Measurements from ENCODE around the gene COL5A1.
"Not testable (repeated sequence)": the region's sequence is repeated elsewhere in the genome, so short reads cannot be mapped to it uniquely, and the experiment has no call there.

Gene COL5A1

GRCh38 chr9:134658378-134658955 lies 16.9 kb downstream of the COL5A1 start:
- no peak for DNase-seq

GRCh38 chr9:134659688-134660131 lies 18.1 kb downstream of the COL5A1 start:
- no peak for DNase-seq

- DNase-seq: peak; percentile 46
These were observed 18.8 kb downstream of the COL5A1 start for GRCh38 chr9:134660407-134660806.

DNA sequence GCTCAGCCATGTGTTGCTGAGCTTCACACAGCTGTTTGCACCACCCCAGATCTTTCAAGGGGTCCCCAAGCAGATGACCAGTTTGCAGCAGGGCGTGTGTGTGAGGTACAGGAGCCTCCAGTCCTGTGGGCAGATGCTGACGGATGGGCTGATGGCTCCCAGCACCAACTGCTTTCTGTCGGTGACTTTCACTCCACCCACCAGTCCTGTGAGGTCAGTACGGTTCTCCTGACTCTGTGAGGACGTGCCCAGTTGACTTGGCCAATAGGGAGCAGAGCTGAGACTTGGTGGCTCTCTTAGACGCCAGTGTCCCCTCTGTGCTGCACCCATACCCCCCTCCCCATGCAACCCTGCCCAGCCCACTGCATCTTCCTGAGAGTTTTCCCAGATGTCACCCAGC lies 19.7 kb downstream of the COL5A1 start:
- no peak for DNase-seq

- no peak for DNase-seq
These were observed 20.2 kb downstream of the COL5A1 start for GRCh38 chr9:134661791-134662142.

DNA sequence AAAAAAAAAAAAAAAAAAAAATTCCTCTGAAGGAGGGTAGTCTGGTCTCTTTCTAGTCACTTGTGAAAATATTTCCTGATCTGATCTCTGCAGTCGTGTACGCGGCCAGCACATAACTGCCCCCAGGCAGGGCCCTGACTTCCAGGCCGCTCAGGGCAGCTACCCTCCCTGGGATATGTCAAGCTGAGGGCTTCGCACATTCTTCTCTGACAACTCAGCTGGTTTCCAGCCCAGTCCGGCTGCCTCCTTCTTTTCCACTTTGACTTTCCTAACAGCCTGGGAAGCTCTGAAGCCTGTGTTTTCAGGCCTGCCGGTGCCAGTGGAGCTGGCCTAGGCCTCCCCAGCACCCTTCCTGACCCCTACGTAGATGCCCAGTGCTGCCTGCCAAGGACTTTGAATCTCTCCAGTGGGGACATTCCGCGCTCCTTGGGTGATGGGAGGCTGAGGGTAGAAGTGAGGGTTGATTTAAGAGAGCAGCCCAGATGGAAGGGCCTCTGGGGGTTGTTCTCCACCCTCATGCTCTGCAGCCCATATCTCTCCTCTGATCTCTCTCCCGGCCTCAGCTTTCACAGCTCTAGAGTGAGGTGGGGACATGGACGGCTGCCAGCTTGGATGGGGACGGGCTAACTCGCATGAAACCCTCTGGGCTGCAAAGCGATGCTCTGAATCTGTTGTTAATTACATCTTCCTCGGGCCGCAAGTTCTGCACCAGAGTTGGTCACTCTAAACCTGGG lies 20.7 kb downstream of the COL5A1 start:
- no peak for DNase-seq

GRCh38 chr9:134663084-134663483 lies 21.5 kb downstream of the COL5A1 start:
- DNase-seq: no peak

DNA sequence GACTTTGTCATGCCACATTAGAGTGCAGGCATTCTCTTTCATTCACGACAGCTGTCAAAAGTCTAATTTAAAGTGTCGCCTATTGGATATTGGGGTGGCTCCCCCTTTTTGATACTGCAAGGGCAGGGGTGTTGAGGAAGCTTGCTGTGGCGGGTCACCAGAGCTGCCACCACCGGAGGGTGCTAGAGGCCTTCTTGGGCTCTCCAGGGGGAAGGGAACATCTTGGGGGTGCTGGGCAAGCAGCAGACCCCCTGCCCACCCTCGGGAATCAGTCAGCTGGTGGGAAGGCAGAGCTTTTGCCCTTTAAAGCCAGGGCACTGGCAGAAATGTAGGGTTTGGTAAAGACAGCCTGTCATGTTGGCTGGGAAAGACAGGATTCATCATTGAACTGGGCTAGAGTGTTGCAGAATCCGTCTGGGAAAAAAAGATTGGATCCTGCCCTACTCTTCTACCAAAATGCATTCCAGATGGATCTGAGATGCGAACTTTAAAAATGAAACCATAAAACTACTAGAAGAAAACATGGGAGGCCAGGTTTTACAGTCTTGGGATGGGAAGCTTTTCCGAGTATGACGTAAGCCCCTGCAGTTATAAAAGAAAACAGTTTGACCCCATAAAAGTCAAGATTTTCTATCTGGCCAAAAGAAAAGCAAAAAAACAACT lies 22.3 kb downstream of the COL5A1 start:
- DNase-seq: no peak

DNA sequence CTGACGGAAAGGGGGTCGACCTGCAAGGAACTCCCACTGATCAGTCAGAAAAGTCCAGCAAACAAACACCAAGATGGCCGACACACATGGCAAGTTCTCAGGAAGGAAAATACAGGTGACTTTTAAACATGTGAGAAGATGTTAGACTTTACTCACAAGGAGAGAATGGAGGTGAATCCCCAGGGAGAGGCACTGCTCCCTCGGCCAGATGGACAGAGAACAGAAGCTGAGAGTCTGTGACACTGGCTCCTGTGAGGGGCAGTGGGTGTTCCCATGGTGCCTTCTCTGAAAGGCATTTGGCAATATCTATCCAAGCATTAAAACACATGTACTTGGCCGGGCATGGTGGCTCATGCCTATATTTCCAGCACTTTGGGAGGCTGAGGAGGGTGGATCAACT lies 22.8 kb downstream of the COL5A1 start:
- DNase-seq: no peak

DNA sequence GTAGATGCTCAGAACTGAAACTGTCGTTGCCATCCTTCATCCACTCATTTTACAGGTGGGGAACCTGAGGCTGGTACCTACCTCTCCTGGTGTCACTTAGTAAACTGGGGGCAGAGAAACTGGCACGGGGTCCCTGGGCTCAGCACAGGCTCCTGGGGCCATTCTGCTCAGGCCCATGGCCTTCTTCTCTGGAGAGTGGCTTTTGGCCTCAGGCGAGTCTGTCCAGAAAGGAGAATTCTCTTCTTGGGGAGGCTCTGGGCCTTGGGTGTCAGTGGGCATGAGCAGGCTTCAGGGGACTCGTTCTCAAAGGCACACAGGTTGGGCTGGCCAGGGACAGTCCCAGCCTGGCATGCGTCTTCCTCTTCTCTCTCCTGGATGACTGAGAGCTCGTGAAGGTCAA lies 24.6 kb downstream of the COL5A1 start:
- no peak for DNase-seq

DNA sequence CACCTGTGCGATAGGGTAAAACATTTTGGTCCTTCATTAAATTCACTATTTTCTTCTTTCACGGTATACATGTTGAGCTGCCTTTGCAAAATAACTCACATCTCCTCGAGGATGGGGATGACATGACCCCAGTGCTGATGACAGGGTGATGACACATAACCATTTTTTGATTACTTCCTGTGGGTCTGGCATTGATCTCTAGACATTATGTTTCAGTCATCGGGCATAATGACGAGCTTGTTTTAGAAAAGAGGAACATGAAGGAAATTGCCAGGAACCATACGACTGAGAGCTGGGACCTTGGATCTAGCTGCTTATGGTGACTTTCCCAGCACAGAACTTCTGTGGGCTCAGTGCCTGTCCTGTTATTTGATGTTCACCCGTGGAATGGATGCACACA lies 25.2 kb downstream of the COL5A1 start:
- no peak for DNase-seq

DNA sequence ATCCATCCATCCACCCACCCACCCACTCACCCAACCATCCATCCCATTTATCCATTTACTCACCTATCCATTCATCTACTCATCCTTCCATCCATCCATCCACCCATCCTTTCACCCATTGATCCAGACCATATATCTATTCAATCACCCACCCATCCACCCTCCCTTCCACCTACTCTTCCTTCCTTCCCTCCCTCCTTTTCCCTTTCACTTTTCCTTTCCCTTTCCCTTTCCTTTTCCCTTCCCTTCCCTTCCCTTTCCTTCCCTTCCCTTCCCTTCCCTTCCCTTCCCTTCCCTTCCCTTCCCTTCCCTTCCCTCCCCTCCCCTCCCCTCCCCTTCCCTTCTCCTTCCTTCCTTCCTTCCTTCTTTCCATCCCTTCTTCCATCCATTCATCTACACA lies 27.4 kb downstream of the COL5A1 start:
- DNase-seq: not testable (repeated sequence)

DNA sequence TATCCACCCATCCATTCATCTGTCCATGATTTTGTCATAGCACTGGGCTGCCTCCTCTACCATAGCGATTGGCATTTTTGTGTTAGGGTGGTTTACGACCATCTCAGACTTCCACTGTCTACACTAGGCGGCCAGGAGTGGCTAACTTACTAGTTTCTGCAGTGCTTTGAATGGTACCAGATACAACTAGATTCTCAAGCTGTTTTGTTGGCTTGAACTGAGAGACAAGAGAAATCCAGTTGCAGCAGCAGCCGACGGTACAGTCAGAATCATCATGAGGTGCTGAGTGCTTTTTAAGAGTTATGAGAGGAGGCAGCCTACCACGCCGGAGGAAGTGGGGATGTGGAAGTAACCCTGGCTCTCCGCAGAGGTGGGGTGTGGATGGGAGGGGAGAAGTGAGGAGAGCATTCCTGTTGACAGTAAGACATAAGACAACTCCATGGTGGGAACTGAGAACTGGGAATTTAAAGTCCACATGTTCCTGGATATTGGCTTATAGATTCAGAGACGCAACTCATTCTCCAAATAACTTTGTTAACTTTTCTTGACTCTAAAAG lies 27.9 kb downstream of the COL5A1 start:
- DNase-seq: no peak

DNA sequence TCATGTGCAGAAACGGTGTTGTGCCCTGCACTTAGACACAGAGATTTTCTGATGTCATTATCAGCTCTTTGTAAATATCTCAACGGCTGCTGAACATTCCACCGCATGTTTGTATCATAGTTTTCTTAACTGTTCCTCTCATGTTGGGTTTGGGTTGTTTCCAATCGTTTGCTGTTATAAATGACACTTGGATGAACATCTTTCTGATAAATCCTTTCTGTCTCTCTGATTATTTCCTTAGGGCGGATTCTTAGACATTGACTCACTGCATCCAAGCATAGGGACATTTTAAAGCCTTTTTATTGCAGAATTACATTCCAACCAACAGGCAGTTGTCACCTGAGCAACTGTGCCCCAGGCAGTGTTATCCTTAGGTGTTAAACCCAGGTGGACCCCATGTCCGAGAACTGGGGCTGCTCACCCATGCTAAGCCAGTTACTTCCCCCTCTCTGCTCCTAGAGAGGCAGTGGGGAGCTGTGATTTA lies 28.5 kb downstream of the COL5A1 start:
- no peak for DNase-seq

DNA sequence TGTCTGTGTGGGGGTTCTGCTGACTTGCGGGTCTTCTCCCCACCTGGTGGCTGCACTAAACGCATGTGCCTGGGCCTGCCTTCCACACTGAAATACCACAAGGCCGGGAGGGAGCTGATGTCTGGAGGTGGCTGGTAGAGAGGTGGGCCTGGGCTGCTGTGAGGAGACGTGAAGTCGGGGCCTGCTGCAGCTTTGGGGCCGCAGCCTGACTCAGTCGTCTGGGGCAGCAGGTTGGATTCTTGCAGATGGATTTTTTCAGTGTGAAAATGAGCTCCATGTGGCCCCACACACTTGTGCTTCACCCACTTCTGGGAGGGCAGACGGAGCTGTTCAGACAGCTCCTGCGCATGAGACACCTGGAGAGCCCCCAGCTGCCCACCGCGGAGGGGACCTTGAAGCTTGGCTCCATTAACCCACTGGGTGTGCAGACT lies 29.3 kb downstream of the COL5A1 start:
- DNase-seq: no peak

DNA sequence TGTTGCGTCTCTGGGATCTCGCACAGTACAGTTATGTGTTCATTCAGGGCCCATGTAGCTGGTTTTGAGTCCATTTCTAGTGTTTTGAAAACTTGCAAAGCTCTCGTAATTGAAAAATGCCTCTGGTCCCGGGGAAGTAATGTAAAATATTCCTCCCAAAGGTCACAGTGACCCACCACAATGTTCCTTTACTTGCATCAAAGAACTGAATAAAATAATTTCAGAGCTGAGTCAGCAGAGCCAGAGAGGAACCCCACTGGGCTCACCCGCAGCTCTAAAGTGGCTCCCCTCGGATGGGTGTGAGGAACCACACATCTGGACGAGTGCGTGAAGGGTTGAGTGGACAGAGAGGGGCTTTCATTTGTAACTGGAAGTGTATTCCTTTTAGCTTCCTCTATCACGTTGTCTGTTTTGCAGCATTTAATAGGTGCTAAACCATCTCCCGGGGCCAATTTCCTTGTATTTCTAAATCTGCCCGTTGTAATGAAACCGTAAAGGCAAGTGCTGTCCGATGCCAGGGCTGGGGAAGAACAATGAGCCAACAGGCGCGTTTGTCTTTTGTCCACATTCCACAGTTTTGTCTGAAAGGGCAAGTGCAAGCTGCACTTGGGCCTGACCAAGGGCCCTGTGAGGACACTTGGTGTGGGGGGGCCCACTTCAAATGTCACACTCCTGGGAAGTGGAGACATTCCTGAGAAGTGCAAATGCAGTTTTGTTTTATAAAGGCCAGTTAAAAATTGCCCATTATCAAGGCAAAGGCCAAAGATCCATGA lies 29.9 kb downstream of the COL5A1 start:
- DNase-seq: no peak

DNA sequence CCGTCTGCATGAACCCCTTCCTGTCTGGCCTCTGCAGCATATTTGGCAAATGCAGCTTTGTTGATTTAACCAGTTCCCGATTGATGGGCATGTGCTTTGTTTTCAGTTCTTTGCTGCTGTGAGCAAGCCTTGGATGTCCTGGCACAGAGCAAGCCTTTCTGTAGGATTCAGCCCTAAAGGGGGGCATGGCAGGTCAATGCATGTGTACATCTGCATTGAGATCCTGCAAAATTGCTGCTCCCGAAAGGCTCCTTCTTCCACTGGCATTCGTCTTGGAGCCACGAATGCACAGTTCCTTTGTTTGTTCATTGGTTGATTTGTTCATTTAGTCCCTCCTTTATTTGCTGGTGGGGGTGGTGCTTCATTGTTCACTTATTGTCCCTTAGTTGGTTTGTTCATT lies 34.8 kb downstream of the COL5A1 start:
- no peak for DNase-seq

- no peak for DNase-seq
These were observed 35.3 kb downstream of the COL5A1 start for GRCh38 chr9:134676886-134677285.

- DNase-seq: no peak
These were observed 36.1 kb downstream of the COL5A1 start for GRCh38 chr9:134677743-134678142.

DNA sequence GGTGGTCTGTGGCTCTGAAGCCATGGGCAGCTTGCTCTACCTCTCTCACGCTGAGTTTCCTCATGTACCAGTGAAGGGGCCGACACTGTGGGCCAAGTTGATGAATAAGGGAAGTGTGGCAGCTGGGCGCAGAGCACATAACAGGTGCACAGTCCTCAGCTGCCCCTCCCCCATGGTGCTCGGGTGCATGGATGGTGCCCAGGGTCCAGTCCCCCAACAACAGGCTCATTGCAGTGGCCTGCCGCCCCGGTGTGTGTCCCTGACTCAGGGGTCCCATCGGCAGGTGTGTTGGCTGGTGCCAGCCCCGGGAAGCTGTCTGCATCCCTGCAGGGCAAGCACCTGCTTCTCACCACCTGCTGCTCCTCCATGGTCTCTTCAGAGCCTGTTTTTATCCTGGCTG lies 36.6 kb downstream of the COL5A1 start:
- DNase-seq: no peak

DNA sequence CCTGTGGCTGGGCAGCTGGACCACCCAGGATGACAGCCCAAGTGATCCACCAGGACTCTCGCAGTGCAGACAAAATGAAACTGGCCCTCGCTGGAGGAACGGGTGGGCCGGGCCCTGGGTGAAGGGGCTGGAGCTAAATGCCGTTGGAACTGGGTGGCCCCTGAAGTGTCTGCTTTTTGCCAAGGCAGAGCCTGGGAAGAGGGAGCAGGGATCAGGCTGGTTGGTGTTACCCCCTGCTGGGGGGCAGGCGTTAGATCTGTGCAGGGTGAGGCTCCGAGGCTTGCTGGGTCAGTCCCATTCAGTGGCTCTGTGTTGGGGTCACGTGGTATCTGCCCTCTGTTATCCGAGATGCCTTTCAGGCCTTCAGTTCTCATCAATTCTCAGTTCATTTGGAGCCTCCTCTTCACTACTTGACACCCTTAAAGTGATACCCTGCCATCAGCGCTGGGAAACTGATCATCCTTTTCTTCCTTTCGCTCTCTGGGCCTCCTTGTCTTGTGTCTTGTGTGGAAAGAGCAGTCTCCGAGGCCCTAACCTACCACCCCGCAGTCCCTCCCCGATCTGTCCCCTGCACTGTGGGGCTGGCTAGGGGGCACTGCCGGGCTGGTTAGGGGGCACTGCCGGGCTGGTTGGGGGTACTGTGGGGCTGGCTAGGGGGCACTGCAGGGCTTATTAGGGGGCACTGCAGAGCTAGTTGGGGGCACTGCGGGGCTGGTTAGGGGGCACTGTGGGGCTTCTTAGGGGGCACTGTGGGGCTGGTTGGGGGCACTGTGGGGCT lies 37.3 kb downstream of the COL5A1 start:
- DNase-seq: no peak
